HG03442 (cell line): ENCODE measurements around the gene DPP6.

Experiments used
- ATAC-seq: cut with Tn5 transposase; IDR thresholded peaks from one replicate; pipeline ENCODE4 v1.9.1; 2021; ENCODE audit warnings: mild to moderate bottlenecking, moderate library complexity; ENCODE audit not compliant: unreplicated experiment

The DPP6 gene

DNA sequence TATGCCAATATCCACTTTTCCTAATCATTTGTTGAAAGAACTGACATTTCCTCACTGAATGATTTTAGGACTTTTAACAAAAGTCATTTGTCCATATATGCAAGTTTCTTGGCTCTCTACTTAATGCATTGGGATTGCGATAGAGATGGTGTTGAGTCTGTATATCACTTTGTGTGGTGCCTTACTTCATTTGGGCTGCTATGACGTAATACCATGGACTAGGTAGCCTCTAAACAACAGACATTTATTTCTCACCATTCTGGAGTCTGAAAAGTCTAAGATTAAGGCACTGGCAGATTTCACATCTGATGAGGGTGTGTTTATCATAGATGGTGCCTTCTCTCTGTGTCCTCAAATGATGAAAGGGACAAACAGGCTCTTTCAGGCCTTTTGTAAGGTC is 342.6 kb downstream of the DPP6 start:
- no peak for ATAC-seq

DNA sequence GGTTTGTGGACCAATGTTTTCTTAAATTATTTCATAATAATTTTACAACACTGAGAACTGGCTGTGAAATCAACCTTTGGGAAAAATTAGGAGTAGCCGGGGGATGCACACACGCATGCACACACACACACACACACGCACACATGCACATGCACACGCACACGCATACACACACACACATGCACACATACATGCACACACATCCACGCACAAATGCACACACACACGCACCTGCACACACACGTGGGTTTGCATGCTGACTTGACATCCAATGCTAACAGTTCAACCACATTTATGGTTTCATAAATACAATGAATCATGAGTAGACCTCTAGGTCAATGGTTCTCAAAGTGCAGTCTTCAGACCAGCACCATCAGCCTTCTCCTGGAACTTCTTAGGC is 354.1 kb downstream of the DPP6 start:
- no peak for ATAC-seq

DNA sequence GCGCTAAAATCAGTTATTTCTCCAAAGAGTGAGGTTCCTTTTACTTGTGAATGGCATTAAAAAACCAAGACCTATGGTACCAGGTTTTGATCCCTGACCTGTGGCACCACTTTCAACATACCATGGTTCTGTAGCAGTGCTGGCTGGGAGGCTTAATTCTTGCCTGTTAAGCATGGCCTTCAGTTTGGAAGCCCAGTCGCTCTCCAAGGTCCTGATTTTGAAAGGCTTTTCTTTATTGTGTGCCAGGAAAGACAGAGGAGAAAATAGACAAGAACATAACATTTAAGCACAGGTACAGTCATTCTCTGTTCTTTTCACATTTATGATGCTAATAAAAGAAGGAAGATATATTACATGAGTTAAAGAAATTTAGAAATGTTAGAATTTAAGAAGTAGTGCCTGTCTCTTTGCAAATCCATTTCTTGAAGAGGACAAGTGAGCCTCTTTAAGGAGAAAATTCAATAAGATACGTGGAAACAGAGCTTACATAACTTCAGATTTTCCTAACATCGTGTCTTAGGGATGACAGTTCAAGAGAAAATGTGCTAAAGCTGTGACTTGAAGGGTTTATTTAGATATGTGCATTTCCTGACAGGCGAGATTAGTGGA is 357.6 kb downstream of the DPP6 start:
- ATAC-seq = no peak

DNA sequence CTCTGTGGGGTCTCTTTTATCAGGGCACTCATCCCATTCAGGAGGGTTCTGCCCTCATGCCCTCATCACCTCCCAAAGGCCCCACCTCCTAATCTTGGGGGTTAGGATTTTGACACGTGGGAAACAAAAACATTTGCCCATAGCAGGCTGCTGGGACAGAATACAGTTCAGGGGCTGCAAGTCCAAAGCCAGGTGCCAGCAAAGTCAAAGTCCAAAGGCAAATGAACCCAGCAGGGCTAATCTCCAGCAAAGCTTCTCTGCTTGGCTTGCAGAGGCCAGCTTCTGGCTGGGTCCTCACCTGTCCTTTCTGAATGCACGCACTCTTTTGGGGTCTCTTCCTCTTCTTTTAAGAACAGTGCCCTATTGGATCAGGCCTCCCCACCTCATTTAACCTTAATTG is 359.9 kb downstream of the DPP6 start:
- no peak for ATAC-seq

DNA sequence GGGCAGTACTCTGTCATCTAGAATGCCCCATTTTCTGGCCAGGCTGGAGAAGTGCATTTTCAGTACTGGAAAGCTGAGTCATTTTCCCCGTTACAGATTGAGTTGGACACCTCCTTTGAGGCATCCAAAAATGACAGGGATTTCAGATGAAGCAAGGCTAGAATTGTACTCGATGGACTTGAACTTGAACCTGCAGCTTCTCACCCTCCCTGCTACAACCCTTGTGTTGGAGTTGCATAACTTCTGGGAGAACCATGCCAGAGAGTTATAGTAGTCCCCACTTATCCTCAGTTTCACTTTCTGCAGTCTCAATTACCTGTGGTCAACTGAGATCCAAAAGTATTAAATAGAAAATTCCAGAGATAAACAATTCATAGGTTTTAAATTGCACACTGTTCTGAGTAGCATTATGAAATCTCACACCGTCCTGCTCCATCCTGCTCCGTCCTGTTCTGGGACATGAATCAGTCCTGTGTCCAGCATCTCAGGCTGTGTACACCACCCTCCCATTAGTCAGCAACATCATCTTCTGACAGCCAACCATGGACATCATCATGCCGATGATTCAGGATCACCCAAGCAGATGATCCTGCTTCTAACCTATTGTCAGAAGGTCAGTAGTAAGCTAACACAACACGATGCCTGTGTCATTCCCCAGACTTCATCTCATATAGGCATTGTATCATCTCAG is 363.7 kb downstream of the DPP6 start:
- ATAC-seq = no peak

DNA sequence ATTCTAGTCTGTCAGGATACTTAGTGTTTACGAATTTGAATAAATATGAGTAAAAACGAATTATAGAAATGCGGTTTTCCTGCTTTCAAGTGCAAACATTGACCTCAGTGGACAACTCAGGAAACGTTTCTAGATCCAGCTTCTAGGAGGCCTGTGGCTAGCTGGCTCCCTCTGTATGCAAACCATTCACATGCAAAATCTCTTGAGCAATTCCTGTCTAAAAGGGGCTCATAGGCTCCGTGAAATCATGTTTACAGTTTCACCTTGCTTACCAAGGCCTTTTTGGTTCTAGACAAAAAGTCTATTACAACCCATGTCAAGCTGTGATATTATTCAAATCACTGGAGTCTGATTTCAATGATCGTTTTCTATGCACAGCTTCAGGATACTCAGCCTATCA is 364.5 kb downstream of the DPP6 start:
- ATAC-seq = no peak

DNA sequence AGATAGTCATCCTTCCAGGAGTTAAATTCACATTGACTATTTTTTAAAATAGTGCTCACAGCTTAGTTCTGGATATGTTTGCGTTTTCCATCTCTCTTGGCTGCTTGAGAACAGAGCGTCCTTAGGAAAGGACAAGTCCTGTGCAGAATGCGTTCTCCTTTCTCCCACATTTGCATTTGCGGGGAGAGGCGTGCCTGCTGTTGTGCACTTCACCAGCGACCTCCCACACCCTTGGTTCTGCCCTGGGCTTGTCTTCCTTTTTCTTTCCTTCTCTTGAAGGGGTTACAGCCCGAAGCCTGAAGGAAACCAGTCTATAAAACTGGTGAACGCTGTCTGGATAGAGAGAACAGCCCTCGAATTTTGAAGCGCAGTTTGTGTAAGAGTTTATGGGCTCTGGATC is 367.1 kb downstream of the DPP6 start:
- no peak for ATAC-seq

DNA sequence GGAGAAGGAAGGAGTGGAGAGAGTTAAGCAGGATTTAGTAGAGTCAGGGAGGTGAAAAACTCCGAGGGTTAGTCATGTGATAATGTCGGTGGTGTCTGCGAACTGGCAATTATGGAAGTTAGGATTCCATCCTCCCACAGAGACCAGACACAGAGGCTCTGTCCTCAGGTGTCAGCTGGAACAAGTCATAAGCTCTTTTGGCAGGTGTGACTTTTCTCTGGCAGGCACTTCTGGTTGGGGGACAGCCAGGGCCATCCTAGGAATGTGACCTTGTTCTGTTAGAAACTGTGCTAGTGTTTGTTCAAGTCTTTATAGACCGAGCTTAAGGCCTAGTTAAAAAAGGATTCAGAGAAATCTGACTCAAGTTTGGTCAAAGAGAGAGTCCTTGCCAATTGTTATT is 371.0 kb downstream of the DPP6 start:
- no peak for ATAC-seq

DNA sequence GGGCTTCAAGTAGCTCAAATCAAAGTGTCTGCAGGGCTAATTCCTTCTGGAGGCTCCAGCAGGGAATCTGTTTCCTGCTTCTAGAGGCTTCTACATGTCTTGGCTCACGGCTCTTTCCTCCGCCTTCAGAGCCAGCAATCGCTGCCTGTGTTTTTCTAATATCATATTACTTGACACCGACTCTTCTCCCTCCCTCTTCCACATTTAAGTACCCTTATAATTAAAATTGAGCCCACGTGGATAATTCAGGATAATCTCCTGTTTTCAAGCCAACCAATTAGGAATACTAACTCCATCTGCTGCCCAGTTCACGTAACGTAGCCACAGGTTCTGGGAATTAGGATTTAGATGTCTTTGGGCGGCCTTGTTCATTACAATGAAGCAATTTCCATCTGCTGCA is 372.2 kb downstream of the DPP6 start:
- ATAC-seq = no peak

DNA sequence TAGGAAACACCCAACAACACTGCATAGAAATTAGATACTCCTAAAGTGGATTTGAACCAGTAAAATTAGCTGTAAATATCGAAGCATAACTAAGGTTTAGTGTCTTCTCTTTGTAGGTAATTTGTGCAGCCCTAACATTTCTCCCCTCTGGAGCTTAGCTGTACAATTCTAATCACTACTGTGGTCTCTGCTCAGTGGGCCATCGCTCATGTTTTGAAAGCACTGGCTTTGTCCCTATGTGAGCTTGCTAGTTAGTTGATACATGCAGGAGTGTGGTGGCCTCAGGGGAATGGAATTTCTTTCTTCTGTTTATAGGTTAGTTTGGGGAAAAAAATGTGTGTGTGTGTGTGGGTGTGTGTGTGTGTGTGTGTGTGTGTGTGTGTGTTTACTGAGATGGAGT is 373.1 kb downstream of the DPP6 start:
- no peak for ATAC-seq

DNA sequence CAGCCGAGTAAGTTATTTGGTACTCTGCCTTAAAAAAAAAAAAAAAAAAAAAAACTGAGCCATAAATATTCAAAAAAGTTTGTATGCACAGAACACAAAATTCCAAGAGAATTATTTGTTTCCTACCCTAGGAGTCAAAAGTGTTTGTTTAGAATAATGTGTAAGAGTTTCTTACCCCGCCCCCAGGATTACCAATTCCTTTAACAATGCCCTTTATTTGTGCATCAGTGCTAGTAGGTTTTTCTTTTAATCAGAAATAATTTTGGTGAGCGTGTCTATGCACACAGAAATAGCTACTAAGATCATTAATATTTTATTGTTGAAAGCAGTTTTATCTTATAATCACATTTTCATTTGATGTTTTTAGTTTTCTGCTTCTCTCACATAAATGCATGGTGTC is 374.6 kb downstream of the DPP6 start:
- ATAC-seq = no peak

DNA sequence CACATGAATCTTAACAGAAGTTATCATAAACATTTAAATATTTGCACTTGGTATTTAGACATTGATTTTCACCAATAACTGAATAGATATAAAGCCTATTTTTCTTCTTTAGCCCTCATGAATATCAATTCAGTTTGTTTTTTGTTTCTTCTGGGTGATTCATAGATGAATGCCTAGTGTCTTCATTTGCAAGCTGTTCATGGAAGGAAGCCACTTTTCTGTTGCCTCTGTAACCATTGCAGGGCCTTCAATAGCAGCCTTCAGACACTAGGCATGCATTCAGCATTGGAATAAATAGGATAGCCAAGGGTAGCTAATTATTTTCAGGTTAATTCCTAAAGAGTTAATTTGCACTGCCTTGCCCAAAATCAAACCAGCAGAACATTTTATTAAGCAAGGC is 375.3 kb downstream of the DPP6 start:
- no peak for ATAC-seq

DNA sequence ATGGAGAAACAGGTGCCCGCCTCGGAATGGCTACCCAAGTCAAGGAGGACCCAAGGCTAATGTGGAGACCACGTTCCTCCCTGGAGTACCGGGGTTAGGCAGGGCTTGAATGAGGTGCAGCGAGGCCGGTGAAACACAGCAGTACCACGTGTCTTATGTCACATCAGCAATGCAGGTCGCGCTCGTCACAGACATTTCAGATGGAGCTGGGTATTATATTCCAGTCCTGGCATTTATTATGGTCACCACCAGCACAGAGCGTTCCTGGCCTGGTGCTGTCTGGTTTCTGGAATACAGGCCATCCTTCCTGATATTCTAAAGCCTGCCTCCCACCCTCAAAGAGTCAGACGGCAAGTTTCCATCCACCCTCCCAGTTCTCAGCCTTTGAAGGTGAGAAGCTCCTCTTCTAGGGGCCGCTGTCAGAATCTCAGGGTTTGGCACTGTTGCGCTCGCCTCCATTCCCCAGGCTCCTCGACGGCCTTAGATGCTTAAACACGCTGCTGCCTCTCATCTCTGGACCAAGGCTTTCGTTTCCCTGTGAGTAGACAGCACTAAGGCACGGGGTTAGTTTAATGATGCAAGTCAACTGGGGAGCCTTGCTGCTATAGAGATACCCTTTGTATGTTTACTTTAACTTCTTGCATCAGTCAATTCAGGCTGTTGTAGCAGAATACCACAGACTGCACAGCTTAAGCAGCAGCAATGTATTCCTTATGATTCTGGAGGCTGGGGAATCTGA is 377.6 kb downstream of the DPP6 start:
- no peak for ATAC-seq

DNA sequence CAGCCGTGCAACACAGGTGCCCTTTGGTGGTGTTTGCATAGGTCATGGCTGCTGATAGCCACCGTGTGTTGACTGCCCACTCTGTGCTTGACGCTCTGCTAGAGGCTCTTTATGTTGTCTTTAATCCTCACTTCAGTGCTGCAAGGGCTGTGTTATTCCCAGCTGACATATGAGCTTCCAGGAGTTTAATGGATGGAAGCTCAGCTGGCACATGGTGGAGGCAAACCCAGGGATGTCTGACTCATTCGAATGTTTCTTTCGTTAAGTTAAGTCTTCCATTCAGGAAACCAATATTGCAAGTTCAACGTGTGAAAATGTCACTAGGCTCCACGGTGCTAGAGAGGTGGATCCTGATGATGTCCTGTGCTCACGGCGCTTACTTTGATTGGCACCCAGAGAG is 378.4 kb downstream of the DPP6 start:
- ATAC-seq = no peak

DNA sequence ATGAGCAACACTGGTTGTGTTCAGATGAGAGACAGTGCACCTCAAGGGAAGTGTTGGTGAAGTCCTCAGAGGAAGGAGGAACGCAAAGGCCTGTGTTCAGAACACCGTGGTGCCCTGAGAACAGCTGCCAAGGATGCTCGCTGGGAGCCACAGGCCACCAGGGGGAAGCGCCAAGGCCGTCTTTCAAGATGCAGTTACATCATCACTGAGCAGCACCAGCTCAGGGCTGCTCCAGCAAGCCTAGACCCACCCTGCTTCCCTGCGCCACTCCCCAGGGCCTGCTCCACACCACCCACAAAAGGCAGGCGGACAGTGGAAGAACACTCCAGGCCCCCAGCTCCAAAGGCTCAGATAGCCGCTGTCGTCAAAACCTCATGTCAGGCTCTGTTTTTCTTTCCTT is 378.8 kb downstream of the DPP6 start:
- no peak for ATAC-seq

DNA sequence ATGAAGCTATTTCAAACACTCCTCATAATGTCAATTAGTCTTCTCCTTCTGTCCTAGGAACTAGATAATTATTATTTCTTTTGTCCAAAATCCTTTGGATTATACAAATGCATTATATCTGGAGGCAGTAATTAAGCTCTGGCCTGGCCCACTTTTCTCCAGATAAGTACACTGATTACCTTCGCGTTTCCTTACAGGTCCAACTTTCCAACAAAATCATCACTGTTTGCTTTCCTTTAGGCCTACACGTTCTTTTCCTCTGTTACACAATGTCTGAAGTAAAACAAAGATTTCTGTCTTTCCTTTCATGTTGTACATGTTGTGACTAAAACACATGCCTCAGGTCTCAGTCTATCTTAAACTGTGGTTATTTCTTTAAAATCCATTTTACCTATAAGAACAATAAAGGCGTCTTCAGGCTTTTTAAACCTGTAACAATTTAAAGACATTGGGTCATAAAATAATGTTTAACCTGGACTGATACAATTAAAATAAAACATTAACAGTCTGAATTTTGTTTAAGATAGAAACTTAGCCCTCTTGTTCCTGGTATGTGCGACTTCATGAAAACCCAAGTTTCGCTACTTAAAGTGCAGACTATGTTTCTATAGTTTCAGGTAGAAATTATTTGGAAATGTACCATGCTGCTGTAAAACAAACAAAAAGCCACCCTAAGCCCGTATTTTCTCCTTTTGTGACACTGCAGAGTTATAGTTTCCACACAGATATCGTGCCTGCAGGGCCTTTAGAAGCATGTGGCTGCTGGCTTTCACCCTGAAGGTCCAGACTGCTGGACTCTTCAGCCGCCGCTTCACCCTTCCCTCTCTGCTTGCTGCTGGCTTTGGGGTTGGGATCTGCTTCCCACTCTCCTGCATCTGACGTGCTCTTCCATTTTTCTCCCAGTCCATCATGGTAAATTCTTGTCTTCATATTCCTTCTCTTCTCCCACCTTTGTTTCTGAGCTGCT is 381.7 kb downstream of the DPP6 start:
- ATAC-seq = no peak

DNA sequence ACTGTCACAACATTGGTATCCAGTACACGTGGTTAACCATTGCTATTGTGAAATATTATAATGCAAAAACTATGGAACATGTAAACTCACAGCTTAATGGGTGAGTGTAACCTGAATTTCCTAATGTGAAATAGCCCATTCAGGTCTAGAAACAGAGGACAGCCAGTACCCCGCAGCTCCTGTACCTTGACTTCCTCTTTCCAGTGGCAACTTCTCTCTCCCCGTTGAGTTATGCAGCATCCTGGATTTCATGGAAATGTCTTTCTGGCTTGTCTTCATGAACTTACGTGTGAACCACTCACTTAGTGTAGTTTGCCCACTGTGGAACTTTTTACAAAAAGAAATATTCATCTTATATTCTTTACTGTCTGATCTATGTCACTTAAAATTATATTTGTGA is 384.4 kb downstream of the DPP6 start:
- no peak for ATAC-seq

DNA sequence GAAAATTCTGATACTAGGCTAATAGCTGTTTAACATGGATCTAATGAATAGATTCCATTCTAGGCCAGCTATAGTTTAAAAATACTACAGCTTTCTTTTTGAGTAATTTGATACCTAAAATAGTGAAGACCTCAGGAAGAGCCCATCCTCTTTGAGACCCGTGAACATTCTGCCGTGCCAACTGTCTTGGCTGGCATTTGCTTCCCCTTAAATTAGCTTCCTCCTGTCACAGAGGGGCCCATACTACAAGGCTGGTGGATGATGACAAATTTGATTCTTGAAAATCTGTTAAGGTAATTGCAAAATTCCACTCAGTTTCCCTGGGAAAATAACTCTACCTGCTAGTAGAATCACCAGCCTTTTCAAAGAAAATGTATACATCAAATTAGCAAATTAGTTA is 385.0 kb downstream of the DPP6 start:
- no peak for ATAC-seq

DNA sequence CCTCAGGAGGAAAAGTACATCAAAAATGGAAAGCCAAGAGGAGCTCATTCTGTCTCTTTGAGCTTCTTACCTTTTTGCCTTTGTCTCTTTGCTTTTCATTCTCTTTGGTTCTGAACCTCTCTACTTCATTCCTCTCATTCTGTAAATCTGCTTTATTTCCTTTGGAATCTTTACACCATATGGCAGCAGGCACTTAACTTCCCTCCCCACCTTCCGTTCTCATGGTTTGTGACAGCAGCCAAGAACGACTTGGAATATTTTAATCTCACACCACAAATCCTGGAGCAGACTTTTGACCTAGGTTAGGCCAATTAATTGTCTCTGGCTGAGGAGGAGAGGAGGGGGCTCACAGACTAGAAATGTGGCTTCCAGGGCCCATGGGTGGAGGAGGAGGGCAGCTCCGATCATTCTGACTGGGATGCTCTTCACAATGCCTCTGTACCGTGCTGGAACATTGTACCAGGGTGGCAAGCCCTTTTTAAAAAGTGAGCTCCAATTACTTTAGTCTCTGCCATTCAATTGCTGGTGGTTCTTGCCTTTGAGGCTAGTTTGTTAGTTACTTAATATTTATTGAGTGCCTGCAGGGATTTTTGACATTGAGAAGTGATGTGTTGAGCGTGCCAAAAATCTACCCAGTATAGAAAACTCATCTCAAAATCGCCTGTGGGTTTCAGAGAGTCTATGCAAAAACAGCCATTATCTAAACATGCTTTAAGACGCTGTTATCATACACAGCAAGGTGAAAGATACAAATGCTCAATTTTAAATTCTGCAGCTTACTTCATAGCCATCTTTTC is 386.6 kb downstream of the DPP6 start:
- no peak for ATAC-seq

DNA sequence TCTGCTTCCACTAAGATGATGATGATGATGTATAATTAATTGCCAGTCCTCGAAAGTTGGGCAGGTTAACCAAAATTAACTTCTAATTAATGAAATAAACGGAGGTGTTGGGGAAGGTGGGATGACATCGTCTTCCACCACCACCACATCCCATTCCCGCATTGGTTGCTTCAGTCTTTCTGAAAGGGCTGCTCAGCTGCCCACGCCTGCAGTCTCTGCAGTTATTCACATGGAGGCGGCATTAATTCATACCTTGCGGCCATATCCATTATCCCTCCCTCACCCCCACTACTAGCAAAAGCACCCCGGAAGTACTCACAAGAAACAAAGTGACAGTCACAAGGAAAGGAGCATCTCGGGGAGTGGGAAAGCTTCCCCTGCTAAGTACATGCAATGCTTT is 387.9 kb downstream of the DPP6 start:
- ATAC-seq = no peak
